NB4 (cell line): ENCODE results near the gene SHE.
A peak's percentile ranks its signal among the peaks of the same experiment; 100 is the strongest.

Experiments
- DNase-seq: peaks from one replicate; pipeline ENCODE4 v3.0.0; 2010; ENCODE audit warnings: low read depth
- H3K4me3 ChIP-seq: one replicate; pipeline ENCODE4 v1.5.1; 2011; ENCODE audit warnings: mild to moderate bottlenecking, low read depth, low read length, moderate library complexity
- MAX ChIP-seq: IDR thresholded peaks from 2 replicates; pipeline ENCODE4 v1.6.1; 2011; ENCODE audit warnings: low read depth, low read length
- MYC ChIP-seq: IDR thresholded peaks from 2 replicates; pipeline ENCODE4 v1.6.1; 2011; ENCODE audit warnings: low read depth, low read length
- POLR2A ChIP-seq: IDR thresholded peaks from 2 replicates; pipeline ENCODE4 v1.6.1; 2011; ENCODE audit warnings: mild to moderate bottlenecking; ENCODE audit not compliant: insufficient read length; ENCODE audit errors: extremely low read depth
- TF ChIP-seq, protein P1 (sequence below): IDR thresholded peaks from one replicate; pipeline ENCODE4 v1.5.1; 2012; ENCODE audit warnings: low read depth, low read length

The SHE gene

GRCh38 chr1:154502744-154503115, 518 bp upstream of the SHE start:
- H3K4me3 ChIP-seq: no peak overlapping the region

GRCh38 chr1:154501423-154502065, 668 bp downstream of the SHE start:
- peak; percentile 33 for DNase-seq
- no peak overlapping the region for H3K4me3 ChIP-seq
- TF ChIP-seq, protein P1, sequence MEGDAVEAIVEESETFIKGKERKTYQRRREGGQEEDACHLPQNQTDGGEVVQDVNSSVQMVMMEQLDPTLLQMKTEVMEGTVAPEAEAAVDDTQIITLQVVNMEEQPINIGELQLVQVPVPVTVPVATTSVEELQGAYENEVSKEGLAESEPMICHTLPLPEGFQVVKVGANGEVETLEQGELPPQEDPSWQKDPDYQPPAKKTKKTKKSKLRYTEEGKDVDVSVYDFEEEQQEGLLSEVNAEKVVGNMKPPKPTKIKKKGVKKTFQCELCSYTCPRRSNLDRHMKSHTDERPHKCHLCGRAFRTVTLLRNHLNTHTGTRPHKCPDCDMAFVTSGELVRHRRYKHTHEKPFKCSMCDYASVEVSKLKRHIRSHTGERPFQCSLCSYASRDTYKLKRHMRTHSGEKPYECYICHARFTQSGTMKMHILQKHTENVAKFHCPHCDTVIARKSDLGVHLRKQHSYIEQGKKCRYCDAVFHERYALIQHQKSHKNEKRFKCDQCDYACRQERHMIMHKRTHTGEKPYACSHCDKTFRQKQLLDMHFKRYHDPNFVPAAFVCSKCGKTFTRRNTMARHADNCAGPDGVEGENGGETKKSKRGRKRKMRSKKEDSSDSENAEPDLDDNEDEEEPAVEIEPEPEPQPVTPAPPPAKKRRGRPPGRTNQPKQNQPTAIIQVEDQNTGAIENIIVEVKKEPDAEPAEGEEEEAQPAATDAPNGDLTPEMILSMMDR: no peak
- TF ChIP-seq POLR2A (no peak), MAX (no peak), MYC (no peak)

More at GRCh38 chr1:154502744-154503115, 518 bp upstream of the SHE start:
- TF ChIP-seq POLR2A: no peak
- no peak for TF ChIP-seq MAX
- TF ChIP-seq, protein P1: no peak
- TF ChIP-seq MYC: no peak
- DNase-seq: no peak

DNA sequence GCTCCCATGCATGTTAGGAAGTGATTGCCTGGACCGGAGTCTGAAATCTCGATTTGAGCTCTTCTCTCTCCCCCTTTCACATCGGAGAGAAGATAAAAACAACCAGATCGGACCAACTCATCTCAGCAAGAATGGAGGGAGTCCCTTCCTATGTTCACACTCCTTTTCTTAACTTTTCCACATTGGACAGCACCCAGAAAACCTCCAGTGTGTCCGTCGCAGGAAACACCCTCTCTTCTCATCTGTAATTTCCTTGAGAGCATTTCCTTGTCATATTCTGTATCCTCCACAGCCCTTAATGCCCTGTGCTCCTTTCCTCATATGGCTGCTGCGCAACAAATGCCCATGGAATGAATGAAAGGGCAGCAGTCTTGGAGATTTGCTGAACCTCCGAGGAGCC, 1.7 kb downstream of the SHE start:
- H3K4me3 ChIP-seq: no peak overlapping the region
- DNase-seq: no peak
- TF ChIP-seq MYC (no peak), MAX (no peak), POLR2A (no peak)
- TF ChIP-seq, protein P1: no peak

DNA sequence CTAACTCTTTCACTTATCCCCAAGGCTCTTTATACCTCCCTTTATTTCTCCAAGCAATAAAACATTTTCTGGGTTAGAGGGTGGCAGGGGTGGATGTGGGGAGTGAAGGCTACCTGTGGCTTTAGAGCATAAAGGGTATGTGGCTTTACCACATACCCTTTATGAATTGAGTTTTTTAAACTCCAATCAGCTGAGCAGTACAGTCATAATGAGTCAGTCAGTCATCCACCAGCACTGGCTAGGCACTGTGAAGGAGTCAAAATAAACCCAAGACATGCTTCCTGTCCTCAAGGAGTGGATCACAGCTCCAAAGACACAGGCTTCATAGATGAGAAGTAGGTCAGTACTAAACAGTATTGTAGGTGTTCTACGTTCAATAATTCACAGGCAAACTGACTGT, 2.8 kb downstream of the SHE start:
- H3K4me3 ChIP-seq: no peak overlapping the region
- TF ChIP-seq MYC: no peak
- TF ChIP-seq POLR2A: no peak
- no peak for TF ChIP-seq MAX
- TF ChIP-seq, protein P1: no peak
- DNase-seq: no peak

DNA sequence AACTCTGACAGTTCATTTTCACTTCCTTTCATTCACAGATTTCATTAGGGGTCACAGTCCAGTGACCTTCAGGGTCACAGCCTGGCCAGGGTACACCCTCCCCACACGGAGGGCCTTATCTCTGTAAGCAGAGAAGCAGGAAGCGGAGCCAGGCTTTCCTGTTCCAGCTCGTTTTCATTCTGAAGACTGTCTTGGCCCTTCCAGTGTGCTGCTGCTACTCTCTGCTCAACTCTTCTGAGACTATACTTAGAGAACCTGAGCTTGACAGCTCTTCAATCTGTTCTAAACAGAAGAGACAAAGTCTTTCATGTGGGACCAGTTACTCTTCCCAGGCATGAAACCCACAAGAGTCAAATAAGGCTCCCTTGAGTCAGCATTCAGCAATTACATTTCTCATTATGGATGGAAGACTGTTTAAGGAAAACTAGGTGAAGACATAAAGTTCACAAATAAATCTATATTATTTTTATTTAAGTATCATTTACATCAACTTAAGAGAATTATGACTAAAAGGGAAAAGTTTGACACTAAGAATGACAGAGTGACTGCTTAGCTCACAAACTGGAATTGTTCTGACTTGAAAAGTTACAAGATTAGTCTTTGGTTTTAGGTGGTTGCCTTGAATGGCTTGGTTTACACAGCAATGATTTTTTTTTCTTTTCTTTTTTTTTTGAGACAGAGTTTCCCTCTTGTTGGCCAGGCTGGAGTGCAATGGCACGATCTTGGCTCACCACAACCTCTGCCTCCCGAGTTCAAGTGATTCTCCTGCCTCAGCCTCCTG, 5.0 kb downstream of the SHE start:
- no peak overlapping the region for H3K4me3 ChIP-seq
- TF ChIP-seq MYC: no peak
- TF ChIP-seq, protein P1: no peak
- TF ChIP-seq MAX: no peak
- no peak for TF ChIP-seq POLR2A
- DNase-seq: no peak
